GM12864 (cell line): Measurements from ENCODE around the gene TESK1.
"Not testable (repeated sequence)": the region's sequence is repeated elsewhere in the genome, so short reads cannot be mapped to it uniquely, and the experiment has no call there.

Source experiments
- DNase-seq: peaks from one replicate; pipeline ENCODE4 v3.0.0-alpha.2; 2011; ENCODE audit warnings: low read depth
- H3K4me3 ChIP-seq: 2 replicates; pipeline ENCODE4 v1.5.1; 2011; ENCODE audit warnings: mild to moderate bottlenecking, low read depth, low read length, control low read depth
- TF ChIP-seq, protein P1 (sequence below): IDR thresholded peaks from 2 replicates; pipeline ENCODE4 v1.5.1; 2011; ENCODE audit warnings: low read depth, mild to moderate bottlenecking, moderate library complexity, low read length, control low read depth, inconsistent platforms; ENCODE audit errors: missing control alignments

The TESK1 gene

DNA sequence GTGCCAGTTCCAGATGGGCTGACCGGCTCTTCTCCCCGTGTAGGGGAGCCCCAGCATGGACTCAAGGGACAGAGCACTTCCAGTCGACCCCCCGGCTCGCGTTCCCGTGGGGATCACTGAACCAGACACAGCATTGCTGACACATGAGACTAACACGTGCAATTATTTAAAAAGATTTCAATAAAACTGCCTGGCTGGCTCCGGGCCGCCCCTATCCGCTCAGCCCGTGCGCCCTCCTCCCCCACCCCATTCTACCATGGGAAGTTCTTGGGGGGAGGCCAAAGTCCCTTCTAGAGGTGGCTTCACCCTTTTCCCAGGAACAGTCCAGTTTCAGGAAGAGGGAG lies 4.7 kb downstream of the TESK1 start:
- no peak overlapping the region for H3K4me3 ChIP-seq
- TF ChIP-seq, protein P1, sequence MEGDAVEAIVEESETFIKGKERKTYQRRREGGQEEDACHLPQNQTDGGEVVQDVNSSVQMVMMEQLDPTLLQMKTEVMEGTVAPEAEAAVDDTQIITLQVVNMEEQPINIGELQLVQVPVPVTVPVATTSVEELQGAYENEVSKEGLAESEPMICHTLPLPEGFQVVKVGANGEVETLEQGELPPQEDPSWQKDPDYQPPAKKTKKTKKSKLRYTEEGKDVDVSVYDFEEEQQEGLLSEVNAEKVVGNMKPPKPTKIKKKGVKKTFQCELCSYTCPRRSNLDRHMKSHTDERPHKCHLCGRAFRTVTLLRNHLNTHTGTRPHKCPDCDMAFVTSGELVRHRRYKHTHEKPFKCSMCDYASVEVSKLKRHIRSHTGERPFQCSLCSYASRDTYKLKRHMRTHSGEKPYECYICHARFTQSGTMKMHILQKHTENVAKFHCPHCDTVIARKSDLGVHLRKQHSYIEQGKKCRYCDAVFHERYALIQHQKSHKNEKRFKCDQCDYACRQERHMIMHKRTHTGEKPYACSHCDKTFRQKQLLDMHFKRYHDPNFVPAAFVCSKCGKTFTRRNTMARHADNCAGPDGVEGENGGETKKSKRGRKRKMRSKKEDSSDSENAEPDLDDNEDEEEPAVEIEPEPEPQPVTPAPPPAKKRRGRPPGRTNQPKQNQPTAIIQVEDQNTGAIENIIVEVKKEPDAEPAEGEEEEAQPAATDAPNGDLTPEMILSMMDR, result no peak
- no peak for DNase-seq

DNA sequence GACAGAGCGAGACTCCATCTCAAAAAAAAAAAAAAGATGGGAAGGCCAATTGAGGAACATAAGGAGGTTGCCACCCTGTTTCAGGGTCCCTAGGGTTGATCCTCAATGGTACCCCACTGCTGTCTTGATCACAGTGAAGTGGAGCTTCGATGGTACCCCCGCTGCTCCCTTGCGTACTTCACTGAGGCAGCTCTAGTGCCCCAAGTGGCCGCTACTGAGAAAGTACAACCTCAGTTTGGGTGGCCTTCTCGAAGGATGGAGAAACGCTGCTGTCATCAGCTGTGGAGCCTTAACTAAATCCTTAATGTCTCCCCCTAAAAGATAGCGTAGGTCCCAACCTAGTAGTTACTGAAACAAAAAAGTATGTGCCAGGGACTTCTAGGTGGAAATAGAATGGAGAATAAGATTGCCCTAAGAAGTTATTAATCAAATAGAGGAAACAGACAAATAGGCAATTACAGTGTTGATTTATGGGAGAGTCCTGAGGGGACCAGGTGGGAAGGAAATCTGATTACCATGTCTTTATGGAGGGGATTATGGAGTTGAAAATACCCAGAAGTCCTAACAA lies 6.3 kb downstream of the TESK1 start:
- no peak overlapping the region for H3K4me3 ChIP-seq
- TF ChIP-seq, protein P1, result peak; percentile 86
- DNase-seq, result no peak

DNA sequence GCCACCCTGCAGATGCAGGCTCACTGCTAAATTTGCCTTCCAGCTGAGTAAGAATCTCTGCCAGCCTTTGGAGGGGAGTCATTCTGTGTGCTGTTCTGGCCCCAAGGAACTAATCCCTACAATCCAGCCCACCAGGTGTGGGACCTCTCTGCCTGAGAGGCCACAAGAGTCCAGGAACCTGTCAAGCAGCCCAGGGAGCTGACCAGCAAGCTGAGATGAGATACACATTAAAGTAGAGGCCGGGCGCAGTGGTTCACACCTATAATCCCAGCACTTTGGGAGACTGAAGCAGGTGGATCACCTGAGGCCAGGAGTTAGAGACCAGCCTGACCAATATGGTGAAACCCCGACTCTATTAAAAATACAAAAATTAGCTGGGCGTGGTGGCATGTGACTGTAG lies 7.0 kb downstream of the TESK1 start:
- not testable (repeated sequence) for DNase-seq, H3K4me3 ChIP-seq

DNA sequence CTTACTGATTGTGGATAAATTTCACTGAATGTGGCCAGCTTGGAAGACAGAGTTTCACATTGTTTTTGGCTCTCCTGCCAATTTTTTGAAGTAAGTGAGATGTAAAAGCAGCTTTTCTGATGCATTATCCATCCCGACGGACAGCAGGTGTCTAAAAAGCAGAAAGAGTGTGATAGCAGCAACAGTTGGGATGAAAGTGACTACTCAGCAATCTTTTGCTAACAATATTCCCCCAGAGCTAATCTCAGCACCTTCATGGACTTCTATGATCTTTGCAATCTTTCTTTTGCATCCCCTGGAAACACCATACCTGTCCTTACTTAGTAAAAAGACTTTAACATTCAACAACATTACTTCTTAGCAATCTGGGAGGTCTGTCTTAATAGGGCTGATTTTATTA lies 7.8 kb downstream of the TESK1 start:
- no peak for DNase-seq
- TF ChIP-seq, protein P1, result no peak
- no peak overlapping the region for H3K4me3 ChIP-seq

DNA sequence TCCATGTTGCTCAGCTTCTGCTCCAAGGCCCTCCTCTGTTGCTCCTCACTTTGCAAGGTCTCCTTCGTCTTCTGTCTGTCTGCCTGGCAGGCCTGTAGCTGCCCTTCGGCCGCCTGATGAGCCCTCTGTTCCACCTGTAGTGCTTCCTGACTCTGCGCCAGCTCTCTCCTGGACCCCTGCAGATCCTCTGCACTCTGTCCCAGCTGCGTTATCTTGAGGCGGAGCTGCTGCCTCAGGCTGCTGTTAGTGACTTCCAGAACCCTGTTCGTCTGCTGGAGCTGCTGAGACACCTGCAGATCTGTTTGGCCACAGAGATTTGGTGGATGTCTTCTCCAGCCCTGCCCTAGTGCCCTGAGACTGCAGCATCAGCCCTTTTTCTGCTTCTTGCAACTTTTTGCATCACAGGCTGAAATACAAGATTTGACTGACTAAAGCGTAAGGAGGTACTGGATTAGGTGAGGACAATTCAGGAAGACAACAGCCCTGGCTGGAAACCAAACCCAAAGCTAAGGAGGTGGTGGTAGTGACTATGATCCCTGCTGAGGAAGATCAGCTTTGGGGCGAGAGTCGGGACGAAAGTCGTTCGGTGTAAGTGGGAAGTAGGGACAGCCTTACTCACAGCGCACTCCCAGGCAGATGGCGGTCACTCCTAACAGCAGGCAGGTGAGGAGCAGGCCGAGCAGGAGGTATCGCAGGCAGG lies 11.1 kb downstream of the TESK1 start:
- no peak overlapping the region for H3K4me3 ChIP-seq
- TF ChIP-seq, protein P1, result no peak
- no peak for DNase-seq

DNA sequence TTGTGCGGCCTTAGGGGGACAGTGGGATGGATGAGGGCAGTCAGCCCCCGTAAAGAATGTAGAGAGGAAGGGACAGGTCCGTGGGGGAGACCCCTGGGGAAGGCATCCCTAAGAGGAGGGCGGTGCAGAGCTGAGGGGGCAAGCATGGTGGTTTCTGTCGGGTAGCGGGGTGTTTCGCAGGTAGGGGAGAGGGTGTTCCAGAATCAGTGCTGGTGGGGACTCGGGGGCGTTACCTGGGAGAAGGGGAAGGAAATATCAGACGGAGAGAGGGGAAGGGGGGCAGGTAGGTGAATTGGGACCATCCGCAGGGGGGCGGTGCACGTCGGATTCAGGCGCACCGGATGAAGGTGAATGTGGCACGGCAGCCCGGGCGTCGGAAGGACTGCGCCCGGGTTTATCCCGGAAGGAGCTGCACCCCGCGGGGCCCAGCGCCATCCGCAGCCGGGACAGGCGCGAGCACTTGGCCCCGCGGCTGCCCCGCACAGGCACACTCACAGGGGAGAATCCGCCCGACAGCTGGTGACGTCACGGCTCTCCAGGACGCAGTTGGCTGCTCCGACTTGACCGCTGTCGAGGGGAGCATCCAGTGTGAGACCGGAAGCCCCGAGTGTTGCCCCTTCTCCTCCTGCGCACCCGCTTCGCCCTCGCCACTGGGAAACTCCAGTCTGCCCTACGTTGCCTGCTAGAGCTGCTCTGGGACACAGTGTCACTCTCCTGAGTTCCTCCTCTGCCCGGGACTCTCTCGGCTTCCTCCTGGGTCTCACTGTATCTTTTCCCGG lies 11.8 kb downstream of the TESK1 start:
- TF ChIP-seq, protein P1, result peak; percentile 42
- H3K4me3 ChIP-seq, result peak overlapping the region; percentile 51
- DNase-seq, result no peak

DNA sequence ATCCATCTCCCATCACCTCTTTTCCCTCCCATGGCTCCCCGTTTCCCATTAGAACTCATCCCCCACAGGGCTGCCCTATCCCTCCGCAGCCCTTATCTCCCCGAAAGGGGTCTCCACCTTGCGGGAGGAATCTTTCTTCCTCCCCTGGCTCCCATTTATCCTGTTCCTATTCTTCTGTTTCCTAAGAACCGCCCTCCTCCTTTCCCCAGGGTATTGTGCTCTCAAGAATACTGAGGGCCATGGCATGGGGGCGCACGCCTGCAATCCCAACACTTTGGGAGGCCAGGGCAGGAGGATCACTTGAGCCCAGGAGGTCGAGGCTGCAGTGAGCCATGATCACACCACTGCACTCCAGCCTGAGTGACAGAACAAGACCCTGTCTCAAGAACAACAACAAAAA lies 12.5 kb downstream of the TESK1 start:
- peak overlapping the region; percentile 51 for H3K4me3 ChIP-seq
- no peak for DNase-seq
- TF ChIP-seq, protein P1, result no peak
